Thoracic aorta (tissue), 2 donors: ENCODE measurements around the gene SEMA6B. TPM values are rescaled to one million over a fixed set of nuclear protein-coding genes. Genes with fewer than 3 reads are reported as not detected.
"Not testable (repeated sequence)": the region's sequence is repeated elsewhere in the genome, so short reads cannot be mapped to it uniquely, and the experiment has no call there.

Source experiments
- ATAC-seq: fragments of 150-250 bp; one replicate; pipeline ENCODE4 v1.8.0; 2017; ENCODE audit warnings: low read depth; ENCODE audit not compliant: insufficient number of reproducible peaks, low FRiP score
- DNase-seq: peaks from one replicate; pipeline ENCODE4 v3.0.0-alpha.2; 2020; ENCODE audit warnings: low spot score
- H3K27ac ChIP-seq, 2 donors: fragments of 200-600 bp; sonication (generic); 1 replicate in 1 of 2; 2 replicates in 1 of 2; pipeline ENCODE4 v1.5.1; 2016; ENCODE audit warnings: mild to moderate bottlenecking in 2 of 2, moderate library complexity in 2 of 2
- H3K27me3 ChIP-seq: fragments of 200-600 bp; sonication (generic); replicated peaks from 2 replicates; pipeline ENCODE4 v1.6.0; 2016; ENCODE audit warnings: mild to moderate bottlenecking; ENCODE audit not compliant: insufficient read depth
- H3K36me3 ChIP-seq: fragments of 200-600 bp; sonication (generic); one replicate; pipeline ENCODE4 v1.5.1; 2016
- H3K4me1 ChIP-seq, 2 donors: fragments of 200-600 bp; sonication (generic); 1 replicate in 1 of 2; 2 replicates in 1 of 2; pipeline versions ENCODE4 v1.5.1 to v1.6.0; 2016; ENCODE audit warnings: low read depth in 2 of 2, mild to moderate bottlenecking in 1 of 2; ENCODE audit not compliant: control insufficient read depth in 1 of 2
- H3K4me3 ChIP-seq: fragments of 200-600 bp; sonication (generic); 2 replicates; pipeline ENCODE4 v1.5.1; 2016; ENCODE audit warnings: mild to moderate bottlenecking
- H3K9me3 ChIP-seq: fragments of 200-600 bp; sonication (generic); 2 replicates; pipeline ENCODE4 v1.5.1; 2016
- CTCF ChIP-seq: fragments of 200-600 bp; sonication (generic); IDR thresholded peaks from one replicate; pipeline ENCODE4 v1.5.1; 2019; ENCODE audit warnings: antibody characterized with exemption
- total RNA-seq, 2 donors: library from RNA; depleted of rRNA; stranded (reverse); fragments of >200 nt; gene quantifications; one replicate each; pipeline versions ENCODE4 v1.1.0 to v1.2.3, GENCODE V29; 2016

The SEMA6B gene
- total RNA-seq, 2 donors from 2014 or later = 3.4 to 17.4 TPM

GRCh38 chr19:4566402-4567051 is 7.0 kb upstream of the SEMA6B start:
- Histone ChIP-seq H3K9me3 (no peaks in the 10 kb centered on the region), H3K4me3 (no peak overlapping the region), H3K4me1 (peaks cover 0 to 7% of the 10 kb centered on the region in 2 donors), H3K27me3 (no peaks in the 10 kb centered on the region), H3K36me3 (no peaks in the 10 kb centered on the region), H3K27ac (no peak overlapping the region)
- TF ChIP-seq CTCF = no peak
- DNase-seq (no peak), ATAC-seq (no peak)

GRCh38 chr19:4563562-4563961 is 4.1 kb upstream of the SEMA6B start:
- H3K27ac ChIP-seq, H3K27me3 ChIP-seq, H3K4me3 ChIP-seq, ATAC-seq, H3K4me1 ChIP-seq, H3K36me3 ChIP-seq, H3K9me3 ChIP-seq, DNase-seq: not testable (repeated sequence)

- H3K36me3 ChIP-seq, H3K27me3 ChIP-seq, DNase-seq, H3K9me3 ChIP-seq, ATAC-seq, H3K4me1 ChIP-seq, H3K27ac ChIP-seq, H3K4me3 ChIP-seq: not testable (repeated sequence)
These were observed 2.6 kb upstream of the SEMA6B start for GRCh38 chr19:4562085-4562484.

GRCh38 chr19:4557971-4558941 is 1.2 kb downstream of the SEMA6B start:
- DNase-seq = no peak
- Histone ChIP-seq H3K27me3 (no peaks in the 10 kb centered on the region), H3K27ac (no peak overlapping the region), H3K36me3 (no peaks in the 10 kb centered on the region), H3K4me3 (peak overlapping the region; percentile 49), H3K4me1 (no peaks in the 10 kb centered on the region), H3K9me3 (no peaks in the 10 kb centered on the region)
- no peak for ATAC-seq
- peak; percentile 100 for TF ChIP-seq CTCF

GRCh38 chr19:4557144-4557970 is 2.1 kb downstream of the SEMA6B start:
- no peak for TF ChIP-seq CTCF
- Histone ChIP-seq H3K4me3 (peak overlapping the region; percentile 49), H3K27me3 (no peaks in the 10 kb centered on the region), H3K36me3 (no peaks in the 10 kb centered on the region), H3K9me3 (no peaks in the 10 kb centered on the region), H3K27ac (no peak overlapping the region), H3K4me1 (no peaks in the 10 kb centered on the region)
- no peak for ATAC-seq
- no peak for DNase-seq
